ENCODE measurements around the gene COA8. TPM values are rescaled to one million over a fixed set of nuclear protein-coding genes. Genes with fewer than 3 reads are reported as not detected.

The COA8 gene
- total RNA-seq: 10 to 100 TPM; 30.9 to 39.9 TPM

GRCh38 chr14:103562429-103563225 is at the start of gene COA8, which contains the start of gene BAG5:
TSS of gene COA8 (plus strand) at chr14:103562960. CDS start at chr14:103563002, 42 bp downstream.
TSS of gene BAG5 (minus strand) at chr14:103562657. CDS start at chr14:103561164, 1,493 bp downstream.
- peak; percentile 82 for ATAC-seq (replicated peaks)
- Mint-ChIP-seq H3K9me3 (no peaks in the 10 kb centered on the region), H3K36me3 (ENCODE audit: low read depth) (peaks cover 51% of the 10 kb centered on the region), H3K27ac (peak within 1 kb of the TSS; percentile 96), H3K4me3 (peak within 1 kb of the TSS; percentile 98), H3K27me3 (no peaks in the 10 kb centered on the region), H3K4me1 (peaks cover 19% of the 10 kb centered on the region)

- Mint-ChIP-seq H3K27me3 (no peaks in the 10 kb centered on the region), H3K36me3 (ENCODE audit: low read depth) (peaks cover 17% of the 10 kb centered on the region), H3K9me3 (no peaks in the 10 kb centered on the region), H3K27ac (no peak overlapping the region), H3K4me1 (peaks cover 5% of the 10 kb centered on the region), H3K4me3 (no peak overlapping the region)
- no peak for ATAC-seq (replicated peaks)
Observed at GRCh38 chr14:103514596-103515421, 48.0 kb upstream of the COA8 start.

- Mint-ChIP-seq H3K36me3 (ENCODE audit: low read depth) (no peaks in the 10 kb centered on the region), H3K27ac (peak overlapping the region; percentile 23), H3K4me3 (no peak overlapping the region), H3K4me1 (peaks cover 5% of the 10 kb centered on the region), H3K27me3 (no peaks in the 10 kb centered on the region), H3K9me3 (no peaks in the 10 kb centered on the region)
- ATAC-seq (replicated peaks): no peak
Observed at GRCh38 chr14:103516426-103517173, 46.2 kb upstream of the COA8 start.

- Mint-ChIP-seq H3K27me3 (no peaks in the 10 kb centered on the region), H3K4me3 (no peak overlapping the region), H3K27ac (no peak overlapping the region), H3K36me3 (ENCODE audit: low read depth) (no peaks in the 10 kb centered on the region), H3K4me1 (peaks cover 5% of the 10 kb centered on the region), H3K9me3 (no peaks in the 10 kb centered on the region)
- ATAC-seq (replicated peaks): no peak
Observed at GRCh38 chr14:103517174-103517566, 45.6 kb upstream of the COA8 start.

GRCh38 chr14:103517721-103518421 is 44.9 kb upstream of the COA8 start:
- Mint-ChIP-seq H3K27ac (no peak overlapping the region), H3K4me3 (no peak overlapping the region), H3K9me3 (no peaks in the 10 kb centered on the region), H3K36me3 (ENCODE audit: low read depth) (no peaks in the 10 kb centered on the region), H3K27me3 (no peaks in the 10 kb centered on the region), H3K4me1 (peaks cover 5% of the 10 kb centered on the region)
- no peak for ATAC-seq (replicated peaks)

GRCh38 chr14:103518422-103519042 is 44.2 kb upstream of the COA8 start:
- no peaks in the 10 kb centered on the region for H3K36me3 Mint-ChIP-seq (ENCODE audit: low read depth)
- no peak overlapping the region for H3K27ac Mint-ChIP-seq

GRCh38 chr14:103519043-103519836 is 43.5 kb upstream of the COA8 start:
- Mint-ChIP-seq H3K4me1 (peaks cover 5% of the 10 kb centered on the region), H3K36me3 (ENCODE audit: low read depth) (no peaks in the 10 kb centered on the region), H3K27ac (no peak overlapping the region), H3K4me3 (peak overlapping the region; percentile 22), H3K9me3 (no peaks in the 10 kb centered on the region), H3K27me3 (no peaks in the 10 kb centered on the region)
- ATAC-seq (replicated peaks): no peak

More at GRCh38 chr14:103518422-103519042, 44.2 kb upstream of the COA8 start:
- peaks cover 5% of the 10 kb centered on the region for H3K4me1 Mint-ChIP-seq
- H3K9me3 Mint-ChIP-seq: no peaks in the 10 kb centered on the region
- no peak overlapping the region for H3K4me3 Mint-ChIP-seq
- ATAC-seq (replicated peaks): peak; percentile 52
- H3K27me3 Mint-ChIP-seq: no peaks in the 10 kb centered on the region

- no peak for ATAC-seq (replicated peaks)
- Mint-ChIP-seq H3K4me1 (peaks cover 5% of the 10 kb centered on the region), H3K4me3 (peak overlapping the region; percentile 27), H3K27me3 (no peaks in the 10 kb centered on the region), H3K36me3 (ENCODE audit: low read depth) (no peaks in the 10 kb centered on the region), H3K27ac (no peak overlapping the region), H3K9me3 (no peaks in the 10 kb centered on the region)
Observed at GRCh38 chr14:103519837-103520212, 42.9 kb upstream of the COA8 start.

GRCh38 chr14:103520269-103520656 is 42.5 kb upstream of the COA8 start:
- no peaks in the 10 kb centered on the region for H3K36me3 Mint-ChIP-seq (ENCODE audit: low read depth)
- H3K27me3 Mint-ChIP-seq: no peaks in the 10 kb centered on the region
- ATAC-seq (replicated peaks): no peak
- peak overlapping the region; percentile 27 for H3K4me3 Mint-ChIP-seq
- H3K27ac Mint-ChIP-seq: no peak overlapping the region
- H3K9me3 Mint-ChIP-seq: no peaks in the 10 kb centered on the region
- peaks cover 5% of the 10 kb centered on the region for H3K4me1 Mint-ChIP-seq

GRCh38 chr14:103520657-103521437 is 41.9 kb upstream of the COA8 start:
- Mint-ChIP-seq H3K27ac (no peak overlapping the region), H3K4me1 (peaks cover 5% of the 10 kb centered on the region)
- ATAC-seq (replicated peaks): peak; percentile 62

GRCh38 chr14:103521438-103521950 is 41.3 kb upstream of the COA8 start:
- H3K27me3 Mint-ChIP-seq: no peaks in the 10 kb centered on the region
- ATAC-seq (replicated peaks): peak; percentile 31
- H3K9me3 Mint-ChIP-seq: no peaks in the 10 kb centered on the region
- no peak overlapping the region for H3K27ac Mint-ChIP-seq
- H3K4me1 Mint-ChIP-seq: peaks cover 5% of the 10 kb centered on the region
- H3K4me3 Mint-ChIP-seq: peak overlapping the region; percentile 27
- no peaks in the 10 kb centered on the region for H3K36me3 Mint-ChIP-seq (ENCODE audit: low read depth)

More at GRCh38 chr14:103520657-103521437, 41.9 kb upstream of the COA8 start:
- Mint-ChIP-seq H3K27me3 (no peaks in the 10 kb centered on the region), H3K9me3 (no peaks in the 10 kb centered on the region), H3K4me3 (peak overlapping the region; percentile 27), H3K36me3 (ENCODE audit: low read depth) (no peaks in the 10 kb centered on the region)

GRCh38 chr14:103521951-103522563 is 40.7 kb upstream of the COA8 start:
- ATAC-seq (replicated peaks): no peak
- H3K36me3 Mint-ChIP-seq (ENCODE audit: low read depth): no peaks in the 10 kb centered on the region

More at GRCh38 chr14:103521951-103522563, 40.7 kb upstream of the COA8 start:
- H3K9me3 Mint-ChIP-seq: no peaks in the 10 kb centered on the region
- H3K4me3 Mint-ChIP-seq: no peak overlapping the region
- no peak overlapping the region for H3K27ac Mint-ChIP-seq
- no peaks in the 10 kb centered on the region for H3K27me3 Mint-ChIP-seq
- H3K4me1 Mint-ChIP-seq: peaks cover 7% of the 10 kb centered on the region
